ENCODE measurements around the gene WNK4.

WNK4 gene

DNA sequence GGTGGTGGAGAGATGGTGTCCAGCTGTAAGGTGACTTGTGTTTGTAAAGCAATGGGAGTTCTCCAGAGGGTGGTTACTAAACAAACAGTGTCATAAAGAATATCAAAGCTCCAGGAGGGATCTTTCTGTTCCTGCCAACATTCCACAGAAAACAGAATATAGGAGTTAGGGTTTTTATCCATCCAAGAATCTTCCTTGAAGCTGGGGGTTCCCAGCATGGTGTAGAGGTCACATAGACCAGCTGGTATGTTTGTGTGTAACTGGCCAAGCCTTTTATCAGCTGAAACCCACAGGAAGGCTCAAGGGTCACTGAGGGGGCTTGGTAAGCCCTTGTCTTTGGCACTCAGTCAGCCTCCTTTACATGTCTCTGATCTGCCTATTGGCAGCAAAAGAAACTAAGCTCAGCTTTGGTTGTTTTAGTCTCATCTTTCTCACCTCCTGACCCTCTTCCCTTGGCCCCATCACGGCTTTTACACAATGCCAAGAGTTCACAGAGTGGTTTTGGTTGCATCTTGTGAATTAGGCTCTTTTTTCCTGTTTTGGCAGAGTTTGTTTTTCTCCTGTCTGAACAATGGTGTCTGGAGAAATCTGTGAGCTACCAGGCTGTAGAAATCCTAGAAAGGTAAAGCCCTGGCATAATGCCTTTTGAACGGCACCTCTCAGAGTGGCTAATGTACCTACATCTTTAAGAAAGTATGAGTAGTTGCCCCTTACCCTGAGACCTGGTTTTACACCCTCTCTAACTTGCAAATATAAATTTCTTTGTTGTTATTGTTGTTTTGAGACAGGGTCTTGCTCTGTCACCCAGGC, 22.9 kb downstream of the WNK4 start:
- Histone ChIP-seq H3K27ac (no peak overlapping the region), H3K36me3 (ENCODE audit: control insufficient read depth, insufficient read depth, low read length) (no peaks in the 10 kb centered on the region), H3K79me2 (no peaks in the 10 kb centered on the region), H3K9ac (no peak overlapping the region), H2AFZ (no peak overlapping the region), H3K4me3 (ENCODE audit: low read depth, low read length) (no peak overlapping the region), H3K4me1 (no peaks in the 10 kb centered on the region), H3K9me3 (ENCODE audit: control insufficient read depth, low read length) (no peaks in the 10 kb centered on the region), H3K27me3 (ENCODE audit: control insufficient read depth, insufficient read depth, low read length) (no peaks in the 10 kb centered on the region), H3K4me2 (ENCODE audit: low read length) (no peak overlapping the region)
- TF ChIP-seq, protein P1, sequence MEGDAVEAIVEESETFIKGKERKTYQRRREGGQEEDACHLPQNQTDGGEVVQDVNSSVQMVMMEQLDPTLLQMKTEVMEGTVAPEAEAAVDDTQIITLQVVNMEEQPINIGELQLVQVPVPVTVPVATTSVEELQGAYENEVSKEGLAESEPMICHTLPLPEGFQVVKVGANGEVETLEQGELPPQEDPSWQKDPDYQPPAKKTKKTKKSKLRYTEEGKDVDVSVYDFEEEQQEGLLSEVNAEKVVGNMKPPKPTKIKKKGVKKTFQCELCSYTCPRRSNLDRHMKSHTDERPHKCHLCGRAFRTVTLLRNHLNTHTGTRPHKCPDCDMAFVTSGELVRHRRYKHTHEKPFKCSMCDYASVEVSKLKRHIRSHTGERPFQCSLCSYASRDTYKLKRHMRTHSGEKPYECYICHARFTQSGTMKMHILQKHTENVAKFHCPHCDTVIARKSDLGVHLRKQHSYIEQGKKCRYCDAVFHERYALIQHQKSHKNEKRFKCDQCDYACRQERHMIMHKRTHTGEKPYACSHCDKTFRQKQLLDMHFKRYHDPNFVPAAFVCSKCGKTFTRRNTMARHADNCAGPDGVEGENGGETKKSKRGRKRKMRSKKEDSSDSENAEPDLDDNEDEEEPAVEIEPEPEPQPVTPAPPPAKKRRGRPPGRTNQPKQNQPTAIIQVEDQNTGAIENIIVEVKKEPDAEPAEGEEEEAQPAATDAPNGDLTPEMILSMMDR (IDR thresholded peaks at IDR 0.05) = no peak

DNA sequence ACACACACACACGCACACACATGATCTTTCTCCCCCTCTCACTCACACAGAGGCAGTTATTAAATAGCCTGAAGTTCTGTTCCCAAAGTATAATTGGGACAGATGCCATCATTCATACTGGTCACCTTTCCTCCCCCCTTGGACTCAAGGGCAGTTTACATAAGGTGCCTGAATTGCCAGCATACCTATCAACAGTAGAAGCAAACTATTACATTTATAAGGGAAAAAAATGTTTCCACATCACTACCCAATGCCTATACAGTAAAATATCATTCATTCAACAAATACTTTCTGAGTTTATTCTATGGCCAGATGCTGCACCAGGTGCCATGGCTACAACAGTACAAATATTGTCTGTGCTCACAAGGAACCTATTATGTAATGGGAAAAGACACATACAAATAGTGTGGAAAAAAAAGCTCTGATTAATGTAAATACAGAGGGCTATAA, 24.5 kb downstream of the WNK4 start:
- no peak overlapping the region for H3K4me2 ChIP-seq (ENCODE audit: low read length)
- H3K4me1 ChIP-seq = no peaks in the 10 kb centered on the region
- H3K27me3 ChIP-seq (ENCODE audit: control insufficient read depth, insufficient read depth, low read length) = no peaks in the 10 kb centered on the region
- H3K27ac ChIP-seq = no peak overlapping the region
- H3K79me2 ChIP-seq = no peaks in the 10 kb centered on the region
- no peak overlapping the region for H3K4me3 ChIP-seq (ENCODE audit: low read depth, low read length)
- TF ChIP-seq, protein P1 (IDR thresholded peaks at IDR 0.05) = no peak
- H2AFZ ChIP-seq = no peak overlapping the region
- H3K9ac ChIP-seq = no peak overlapping the region
- no peaks in the 10 kb centered on the region for H3K36me3 ChIP-seq (ENCODE audit: control insufficient read depth, insufficient read depth, low read length)
- H3K9me3 ChIP-seq (ENCODE audit: control insufficient read depth, low read length) = no peaks in the 10 kb centered on the region

DNA sequence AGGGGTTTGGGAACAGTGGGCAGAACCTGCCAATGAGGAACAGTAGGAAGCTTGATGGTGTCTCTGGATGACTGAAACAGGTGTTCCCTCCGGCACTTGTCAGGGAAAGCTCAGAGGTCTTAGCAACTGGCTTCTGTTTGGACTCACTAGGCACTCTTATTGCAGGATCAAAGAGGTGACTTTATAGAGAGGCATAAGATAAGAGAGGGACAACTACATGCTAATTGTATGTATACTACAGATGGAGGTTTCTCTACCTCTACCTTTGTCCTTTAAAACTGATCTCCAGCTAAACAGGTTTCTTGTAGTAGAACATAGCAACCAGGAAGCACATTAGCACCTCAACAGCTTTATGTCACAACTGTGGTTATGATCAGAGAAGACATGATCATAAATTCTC, 25.8 kb downstream of the WNK4 start:
- H3K79me2 ChIP-seq = no peaks in the 10 kb centered on the region
- H3K4me1 ChIP-seq = no peaks in the 10 kb centered on the region
- no peaks in the 10 kb centered on the region for H3K36me3 ChIP-seq (ENCODE audit: control insufficient read depth, insufficient read depth, low read length)
- H3K4me2 ChIP-seq (ENCODE audit: low read length) = no peak overlapping the region
- no peak overlapping the region for H3K27ac ChIP-seq
- no peaks in the 10 kb centered on the region for H3K27me3 ChIP-seq (ENCODE audit: control insufficient read depth, insufficient read depth, low read length)
- H2AFZ ChIP-seq = no peak overlapping the region
- TF ChIP-seq, protein P1 (IDR thresholded peaks at IDR 0.05) = no peak
- H3K9ac ChIP-seq = no peak overlapping the region
- no peaks in the 10 kb centered on the region for H3K9me3 ChIP-seq (ENCODE audit: control insufficient read depth, low read length)
- H3K4me3 ChIP-seq (ENCODE audit: low read depth, low read length) = no peak overlapping the region

DNA sequence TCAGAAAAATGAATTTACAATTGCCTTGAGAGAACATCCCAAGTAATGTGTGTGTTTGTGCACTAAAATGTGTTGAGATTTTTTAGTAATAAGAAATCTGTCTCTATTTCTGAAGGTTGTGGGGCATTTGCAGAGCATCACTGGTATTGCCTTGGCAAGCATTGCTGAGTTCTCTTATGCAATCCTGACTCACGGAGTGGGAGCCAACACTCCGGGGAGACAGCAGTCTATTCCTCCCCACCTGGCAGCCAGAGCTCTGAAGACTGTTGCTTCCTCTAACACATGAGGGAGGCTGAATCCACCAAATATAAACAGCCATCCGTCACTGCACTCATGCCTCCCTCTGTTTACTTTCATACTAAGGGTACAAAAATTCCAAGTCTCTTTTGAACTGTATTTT, 28.8 kb downstream of the WNK4 start:
- Histone ChIP-seq H3K9me3 (ENCODE audit: control insufficient read depth, low read length) (no peaks in the 10 kb centered on the region), H2AFZ (no peak overlapping the region), H3K79me2 (no peaks in the 10 kb centered on the region), H3K36me3 (ENCODE audit: control insufficient read depth, insufficient read depth, low read length) (no peaks in the 10 kb centered on the region), H3K4me2 (ENCODE audit: low read length) (no peak overlapping the region), H3K4me1 (no peaks in the 10 kb centered on the region), H3K27me3 (ENCODE audit: control insufficient read depth, insufficient read depth, low read length) (no peaks in the 10 kb centered on the region), H3K9ac (no peak overlapping the region), H3K4me3 (ENCODE audit: low read depth, low read length) (no peak overlapping the region), H3K27ac (no peak overlapping the region)
- TF ChIP-seq, protein P1 (IDR thresholded peaks at IDR 0.05) = no peak

Measured in parathyroid adenoma (tissue), 2 donors.